ENCODE data around the gene TGFBR3L. TPM values are rescaled to one million over a fixed set of nuclear protein-coding genes. Genes with fewer than 3 reads are reported as not detected.

TGFBR3L gene
- total RNA-seq, 5 donors from 2014 or later (not counting 1 experiment from before 2014, with no cell fraction given), result 0.76 to 4.5 (median 1.3) TPM

GRCh38 chr19:7879111-7879807 lies 35.4 kb upstream of the TGFBR3L start:
- 86% methylated on average over 10 of the region's 18 CpGs for WGBS (ENCODE audit: insufficient coverage)
- peaks cover 0 to 7% (median 4%) of the 10 kb centered on the region in 3 donors for H3K4me1 Mint-ChIP-seq
- H3K36me3 Mint-ChIP-seq, result no peaks in the 10 kb centered on the region
- POLR2A ChIA-PET, result no interaction called here
- H3K9me3 Mint-ChIP-seq, result no peaks in the 10 kb centered on the region
- Histone ChIP-seq H3K4me3 (ENCODE audit: control insufficient read depth in 1 of 2, extremely low read depth in 1 of 2, low read length in 1 of 2) (no peak overlapping the region), H3K9me3 (no peaks in the 10 kb centered on the region), H3K36me3 (ENCODE audit: control insufficient read depth in 2 of 2, extremely low read depth in 1 of 2, insufficient read depth in 1 of 2, low read length in 1 of 2) (no peaks in the 10 kb centered on the region), H3K4me1 (ENCODE audit: control insufficient read depth in 1 of 2, extremely low read depth in 1 of 2, insufficient read depth in 2 of 2, low read length in 2 of 2) (peaks cover 2 to 8% of the 10 kb centered on the region in 2 experiments), H3K27me3 (replicated peaks in 1 of 2; ENCODE audit: control insufficient read depth in 2 of 2, extremely low read depth in 1 of 2, insufficient read depth in 2 of 2, low read length in 1 of 2) (peaks cover 0 to 16% of the 10 kb centered on the region in 2 experiments), H3K27ac (ENCODE audit: low read length) (no peak overlapping the region)
- CTCF ChIA-PET, result no interaction called here
- ATAC-seq (replicated peaks in 1 of 4) (no peak), DNase-seq (no peak)
- H3K4me3 Mint-ChIP-seq, result no peak overlapping the region
- H3K27ac Mint-ChIP-seq, result no peak overlapping the region
- H3K27me3 Mint-ChIP-seq, result peaks cover 0 to 3% of the 10 kb centered on the region in 2 donors

- Mint-ChIP-seq H3K36me3 (no peaks in the 10 kb centered on the region), H3K9me3 (no peaks in the 10 kb centered on the region), H3K4me3 (no peak overlapping the region), H3K27ac (no peak overlapping the region), H3K4me1 (peaks cover 0 to 3% (median under 1%) of the 10 kb centered on the region in 3 donors), H3K27me3 (peaks cover 0 to 3% of the 10 kb centered on the region in 2 donors)
- Histone ChIP-seq H3K27ac (ENCODE audit: low read length) (no peak overlapping the region), H3K9me3 (no peaks in the 10 kb centered on the region), H3K27me3 (replicated peaks in 1 of 2; ENCODE audit: control insufficient read depth in 2 of 2, extremely low read depth in 1 of 2, insufficient read depth in 2 of 2, low read length in 1 of 2) (peaks cover 0 to 10% of the 10 kb centered on the region in 2 experiments), H3K36me3 (ENCODE audit: control insufficient read depth in 2 of 2, extremely low read depth in 1 of 2, insufficient read depth in 1 of 2, low read length in 1 of 2) (no peaks in the 10 kb centered on the region), H3K4me3 (ENCODE audit: control insufficient read depth in 1 of 2, extremely low read depth in 1 of 2, low read length in 1 of 2) (no peak overlapping the region), H3K4me1 (ENCODE audit: control insufficient read depth in 1 of 2, extremely low read depth in 1 of 2, insufficient read depth in 2 of 2, low read length in 2 of 2) (peaks cover 1 to 2% of the 10 kb centered on the region in 2 experiments)
- 96% methylated on average over 9 of the region's 19 CpGs for WGBS (ENCODE audit: insufficient coverage)
- no peak for DNase-seq
- ChIA-PET POLR2A (no interaction called here), CTCF (no interaction called here)
- ATAC-seq (replicated peaks in 1 of 4), result no peak
These were observed 34.8 kb upstream of the TGFBR3L start for GRCh38 chr19:7879836-7880235.

- CTCF ChIA-PET, result interaction anchor here in 1 of 2 donors (0.7 kb wide), 1 partner anchor 21 kb away, joined by 5 read pairs; no protein-coding TSS in a partner anchor
- Histone ChIP-seq H3K27me3 (replicated peaks in 1 of 2; ENCODE audit: control insufficient read depth in 2 of 2, extremely low read depth in 1 of 2, insufficient read depth in 2 of 2, low read length in 1 of 2) (peaks cover 0 to 15% of the 10 kb centered on the region in 2 experiments), H3K9me3 (no peaks in the 10 kb centered on the region), H3K27ac (ENCODE audit: low read length) (no peak overlapping the region), H3K4me3 (ENCODE audit: control insufficient read depth in 1 of 2, extremely low read depth in 1 of 2, low read length in 1 of 2) (no peak overlapping the region), H3K36me3 (ENCODE audit: control insufficient read depth in 2 of 2, extremely low read depth in 1 of 2, insufficient read depth in 1 of 2, low read length in 1 of 2) (no peaks in the 10 kb centered on the region), H3K4me1 (ENCODE audit: control insufficient read depth in 1 of 2, extremely low read depth in 1 of 2, insufficient read depth in 2 of 2, low read length in 2 of 2) (no peaks in the 10 kb centered on the region)
- Mint-ChIP-seq H3K27me3 (peaks cover 0 to 4% of the 10 kb centered on the region in 2 donors), H3K4me1 (no peaks in the 10 kb centered on the region), H3K4me3 (no peak overlapping the region), H3K9me3 (no peaks in the 10 kb centered on the region), H3K36me3 (no peaks in the 10 kb centered on the region), H3K27ac (no peak overlapping the region)
- no peak for DNase-seq
- POLR2A ChIA-PET, result no interaction called here
- no peak for ATAC-seq (replicated peaks in 1 of 4)
- 87% methylated on average over 1 of the region's 3 CpGs for WGBS (ENCODE audit: insufficient coverage)
These were observed 32.7 kb upstream of the TGFBR3L start for GRCh38 chr19:7881910-7882309.

GRCh38 chr19:7883105-7883504 lies 31.5 kb upstream of the TGFBR3L start:
- 100% methylated on average over 2 of the region's 4 CpGs for WGBS (ENCODE audit: insufficient coverage)
- CTCF ChIA-PET, result interaction anchor here (0.6 to 0.7 kb wide), 2 partner anchors 14 to 21 kb away, joined by 3 to 4 read pairs; no protein-coding TSS in a partner anchor
- H3K4me1 Mint-ChIP-seq, result no peaks in the 10 kb centered on the region

GRCh38 chr19:7883796-7884570 lies 30.6 kb upstream of the TGFBR3L start:
- Histone ChIP-seq H3K27ac (ENCODE audit: low read length) (no peak overlapping the region), H3K27me3 (replicated peaks in 1 of 2; ENCODE audit: control insufficient read depth in 2 of 2, extremely low read depth in 1 of 2, insufficient read depth in 2 of 2, low read length in 1 of 2) (peaks cover 2 to 34% of the 10 kb centered on the region in 2 experiments), H3K36me3 (ENCODE audit: control insufficient read depth in 2 of 2, extremely low read depth in 1 of 2, insufficient read depth in 1 of 2, low read length in 1 of 2) (no peaks in the 10 kb centered on the region), H3K4me1 (ENCODE audit: control insufficient read depth in 1 of 2, extremely low read depth in 1 of 2, insufficient read depth in 2 of 2, low read length in 2 of 2) (peaks cover 2 to 6% of the 10 kb centered on the region in 2 experiments), H3K4me3 (ENCODE audit: control insufficient read depth in 1 of 2, extremely low read depth in 1 of 2, low read length in 1 of 2) (no peak overlapping the region), H3K9me3 (no peaks in the 10 kb centered on the region)
- CTCF ChIA-PET, result interaction anchor here in 1 of 2 donors (0.6 kb wide), 1 partner anchor 14 kb away, joined by 3 read pairs; no protein-coding TSS in a partner anchor
- POLR2A ChIA-PET, result interaction anchor here in 1 of 2 donors (0.6 kb wide), 1 partner anchor 51 kb away, joined by 3 read pairs; no protein-coding TSS in a partner anchor
- WGBS (ENCODE audit: insufficient coverage), result no CpG with 5 or more reads among the region's 2 CpGs
- Mint-ChIP-seq H3K4me3 (no peak overlapping the region), H3K9me3 (no peaks in the 10 kb centered on the region), H3K4me1 (peaks cover 0 to 3% (median 0%) of the 10 kb centered on the region in 3 donors), H3K27ac (no peak overlapping the region), H3K27me3 (peaks cover 0 to 15% of the 10 kb centered on the region in 2 donors), H3K36me3 (no peaks in the 10 kb centered on the region)
- no peak for DNase-seq
- no peak for ATAC-seq (replicated peaks in 1 of 4)

More at GRCh38 chr19:7883105-7883504, 31.5 kb upstream of the TGFBR3L start:
- H3K4me3 Mint-ChIP-seq, result no peak overlapping the region
- ATAC-seq (replicated peaks in 1 of 4), result no peak
- H3K27ac ChIP-seq (ENCODE audit: low read length), result no peak overlapping the region
- peaks cover 0 to 25% of the 10 kb centered on the region in 2 experiments for H3K27me3 ChIP-seq (replicated peaks in 1 of 2; ENCODE audit: control insufficient read depth in 2 of 2, extremely low read depth in 1 of 2, insufficient read depth in 2 of 2, low read length in 1 of 2)
- no peaks in the 10 kb centered on the region for H3K9me3 ChIP-seq
- H3K27me3 Mint-ChIP-seq, result peaks cover 0 to 11% of the 10 kb centered on the region in 2 donors
- H3K27ac Mint-ChIP-seq, result no peak overlapping the region
- H3K4me1 ChIP-seq (ENCODE audit: control insufficient read depth in 1 of 2, extremely low read depth in 1 of 2, insufficient read depth in 2 of 2, low read length in 2 of 2), result peaks cover 0 to 2% of the 10 kb centered on the region in 2 experiments
- POLR2A ChIA-PET, result no interaction called here
- H3K4me3 ChIP-seq (ENCODE audit: control insufficient read depth in 1 of 2, extremely low read depth in 1 of 2, low read length in 1 of 2), result no peak overlapping the region
- H3K36me3 Mint-ChIP-seq, result no peaks in the 10 kb centered on the region
- DNase-seq, result no peak
- no peaks in the 10 kb centered on the region for H3K9me3 Mint-ChIP-seq
- H3K36me3 ChIP-seq (ENCODE audit: control insufficient read depth in 2 of 2, extremely low read depth in 1 of 2, insufficient read depth in 1 of 2, low read length in 1 of 2), result no peaks in the 10 kb centered on the region

GRCh38 chr19:7885818-7886217 lies 28.8 kb upstream of the TGFBR3L start:
- Mint-ChIP-seq H3K27me3 (peaks cover 0 to 19% of the 10 kb centered on the region in 2 donors), H3K4me3 (no peak overlapping the region), H3K27ac (no peak overlapping the region), H3K36me3 (no peaks in the 10 kb centered on the region), H3K9me3 (no peaks in the 10 kb centered on the region), H3K4me1 (peaks cover 0 to 3% (median 0%) of the 10 kb centered on the region in 3 donors)
- Histone ChIP-seq H3K36me3 (ENCODE audit: control insufficient read depth in 2 of 2, extremely low read depth in 1 of 2, insufficient read depth in 1 of 2, low read length in 1 of 2) (no peaks in the 10 kb centered on the region), H3K27ac (ENCODE audit: low read length) (no peak overlapping the region), H3K27me3 (replicated peaks in 1 of 2; ENCODE audit: control insufficient read depth in 2 of 2, extremely low read depth in 1 of 2, insufficient read depth in 2 of 2, low read length in 1 of 2) (peaks cover 2 to 38% of the 10 kb centered on the region in 2 experiments), H3K9me3 (no peaks in the 10 kb centered on the region), H3K4me3 (ENCODE audit: control insufficient read depth in 1 of 2, extremely low read depth in 1 of 2, low read length in 1 of 2) (no peak overlapping the region), H3K4me1 (ENCODE audit: control insufficient read depth in 1 of 2, extremely low read depth in 1 of 2, insufficient read depth in 2 of 2, low read length in 2 of 2) (peaks cover 2 to 6% of the 10 kb centered on the region in 2 experiments)
- ATAC-seq (replicated peaks in 1 of 4) (no peak), DNase-seq (no peak)
- ChIA-PET CTCF (no interaction called here), POLR2A (no interaction called here)
- WGBS (ENCODE audit: insufficient coverage), result 79% methylated on average over 3 of the region's 8 CpGs
